NCI-H2171 (cell line): Measurements from ENCODE around the gene SNAPC3.
"Not testable (repeated sequence)": the region's sequence is repeated elsewhere in the genome, so short reads cannot be mapped to it uniquely, and the experiment has no call there.

Experiments
- DNase-seq: peaks from one replicate; lab custom pipeline; 2025; lab: John Stamatoyannopoulos, UW

The SNAPC3 gene

DNA sequence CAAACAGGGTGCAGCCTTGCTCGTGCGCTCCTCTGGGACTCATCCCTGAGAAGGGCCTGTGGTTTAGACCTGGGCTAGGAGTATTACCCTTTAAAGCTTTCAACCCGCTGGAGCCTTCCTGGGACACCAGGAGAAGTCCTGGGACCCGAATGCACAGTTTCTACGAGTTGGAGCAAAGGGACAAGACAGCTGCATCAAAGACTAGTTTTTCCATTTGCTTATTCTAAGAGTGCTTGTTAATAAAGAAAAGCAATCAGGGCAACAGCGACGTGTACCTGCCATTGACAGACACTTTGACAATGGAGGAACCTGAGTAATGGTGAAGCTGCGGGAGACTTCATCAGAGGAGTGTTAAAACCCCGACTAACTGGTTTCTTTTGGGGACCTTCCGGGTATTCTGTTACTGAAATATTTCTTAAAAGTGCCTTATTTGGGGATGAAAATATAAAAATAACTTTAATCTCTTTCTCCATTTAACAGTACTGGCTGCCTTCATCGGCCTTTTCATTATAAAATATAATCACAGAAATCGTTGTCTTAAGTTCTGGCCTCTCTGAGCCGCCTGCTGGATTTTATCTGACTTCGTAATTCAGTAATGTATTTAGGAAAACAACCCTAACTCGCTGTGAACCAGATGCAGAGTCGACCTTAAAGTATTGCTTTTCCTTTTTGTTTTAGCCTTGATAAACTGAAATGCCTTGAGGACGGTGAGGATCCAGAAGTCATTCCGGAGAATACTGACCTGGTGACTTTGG lies 732 bp downstream of the SNAPC3 start:
- no peak for DNase-seq

DNA sequence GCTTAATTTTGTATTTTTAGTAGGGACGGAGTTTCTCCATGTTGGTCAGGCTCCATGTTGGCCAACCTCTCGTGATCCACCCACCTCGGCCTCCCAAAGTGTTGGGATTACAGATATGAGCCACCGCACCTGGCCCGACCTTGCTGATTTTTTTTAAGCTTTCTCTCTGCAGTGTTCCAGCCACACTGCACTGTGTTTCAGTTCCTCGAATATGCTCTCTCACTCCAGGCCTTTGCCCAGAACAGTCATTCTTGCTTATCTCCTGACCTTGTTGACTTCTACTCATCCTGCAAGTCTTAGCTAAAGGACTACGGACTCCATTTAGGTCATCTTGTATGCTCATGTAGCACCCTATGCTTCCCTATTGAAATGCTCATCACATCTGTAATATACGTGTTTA lies 3.3 kb downstream of the SNAPC3 start:
- DNase-seq, result no peak

DNA sequence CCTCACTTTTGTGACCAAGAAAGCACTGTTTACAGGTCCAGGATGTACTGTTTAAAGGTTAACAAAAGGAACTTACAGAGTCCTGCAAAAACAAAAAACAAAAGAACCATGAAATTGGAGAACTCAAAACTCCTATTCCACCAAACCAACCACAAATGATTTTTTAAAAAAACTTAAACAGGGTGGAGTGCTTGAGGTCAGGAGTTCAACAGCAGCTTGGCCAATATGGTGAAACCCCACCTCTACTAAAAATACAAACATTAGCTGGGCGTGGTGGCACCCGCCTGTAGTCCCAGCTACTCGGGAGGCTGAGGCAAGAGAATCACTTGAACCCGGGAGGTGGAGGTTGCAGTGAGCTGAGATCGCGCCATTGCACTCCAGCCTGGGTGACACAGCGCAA lies 5.0 kb downstream of the SNAPC3 start:
- not testable (repeated sequence) for DNase-seq

DNA sequence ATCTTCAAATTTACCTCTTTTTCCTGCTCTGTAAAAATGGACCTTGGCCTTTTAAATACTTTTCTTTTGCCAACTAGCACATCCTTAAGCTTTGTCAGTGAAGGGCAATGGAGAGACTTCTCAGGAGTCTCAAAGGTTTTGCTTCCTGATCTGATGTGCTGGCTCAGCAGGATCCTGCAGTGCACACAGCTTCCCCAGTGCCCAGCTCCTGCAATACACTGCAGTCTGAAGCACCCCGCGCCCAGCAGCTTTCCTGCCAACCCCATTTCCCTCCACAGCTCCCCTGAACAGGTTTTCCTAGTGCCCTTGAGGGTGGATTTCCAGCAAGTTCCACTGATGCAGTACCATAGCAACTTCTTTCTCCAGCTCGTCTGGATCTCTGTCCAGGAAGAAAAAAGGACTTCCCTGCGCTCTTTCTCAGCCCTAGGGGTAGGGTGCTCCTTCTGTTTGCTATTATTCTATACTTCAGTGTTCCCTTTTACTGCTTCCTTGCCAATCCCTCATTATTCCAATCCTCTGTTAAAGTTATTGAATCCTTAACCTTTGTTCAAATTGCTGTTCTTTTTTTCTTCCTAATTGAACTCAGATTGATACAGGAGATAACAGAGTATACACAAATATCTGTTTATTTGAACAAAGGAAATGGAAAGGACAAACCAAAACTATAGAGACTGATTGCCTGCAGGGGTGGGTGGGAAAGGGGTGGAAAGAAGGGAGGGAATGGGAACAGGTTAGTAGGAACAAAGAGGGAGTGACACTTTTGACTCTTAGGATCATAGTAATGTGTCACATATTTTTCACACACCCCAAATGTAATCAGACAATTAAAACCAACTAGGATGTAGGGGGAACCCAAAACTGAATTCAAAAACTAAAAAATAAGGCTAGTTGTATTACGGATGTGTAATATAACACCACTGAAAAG lies 8.5 kb downstream of the SNAPC3 start:
- DNase-seq, result no peak

DNA sequence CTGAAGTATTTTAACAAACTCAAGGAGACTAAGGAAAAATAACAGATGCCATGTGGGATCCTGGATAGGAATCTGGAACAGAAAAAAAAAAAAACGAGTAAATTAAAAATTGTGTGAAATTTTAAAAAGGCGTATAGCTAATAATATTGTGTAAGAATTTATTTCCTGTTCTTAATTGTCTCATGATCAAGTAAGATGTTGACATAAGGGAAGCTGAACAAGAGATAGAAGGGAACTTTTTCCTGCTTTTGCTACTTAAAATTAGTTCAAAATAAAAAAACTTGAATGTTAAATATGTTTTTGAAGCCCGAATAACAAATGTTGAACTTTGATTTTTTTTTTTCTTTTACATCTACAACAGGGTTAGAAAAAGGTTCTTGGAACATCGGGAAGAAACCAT lies 10.5 kb downstream of the SNAPC3 start:
- no peak for DNase-seq

DNA sequence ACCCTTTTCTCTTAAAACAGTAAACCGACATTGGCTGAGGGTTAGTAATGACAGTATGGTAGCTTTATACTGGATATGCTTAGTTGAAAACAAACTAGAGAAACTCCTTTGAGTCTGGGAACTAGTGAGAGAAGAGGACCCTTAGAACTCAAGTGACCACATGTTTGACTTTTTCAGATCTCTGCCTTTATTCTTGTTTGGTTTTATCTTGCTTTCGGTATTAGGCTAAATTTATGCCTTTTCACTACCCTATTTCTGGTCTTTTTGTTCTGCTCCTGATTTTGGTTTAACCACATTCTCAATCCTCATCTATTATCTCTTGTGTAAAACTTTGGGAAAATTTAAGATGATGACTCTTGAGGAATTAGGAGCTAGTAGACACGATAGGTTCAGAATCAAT lies 11.0 kb downstream of the SNAPC3 start:
- DNase-seq, result no peak

DNA sequence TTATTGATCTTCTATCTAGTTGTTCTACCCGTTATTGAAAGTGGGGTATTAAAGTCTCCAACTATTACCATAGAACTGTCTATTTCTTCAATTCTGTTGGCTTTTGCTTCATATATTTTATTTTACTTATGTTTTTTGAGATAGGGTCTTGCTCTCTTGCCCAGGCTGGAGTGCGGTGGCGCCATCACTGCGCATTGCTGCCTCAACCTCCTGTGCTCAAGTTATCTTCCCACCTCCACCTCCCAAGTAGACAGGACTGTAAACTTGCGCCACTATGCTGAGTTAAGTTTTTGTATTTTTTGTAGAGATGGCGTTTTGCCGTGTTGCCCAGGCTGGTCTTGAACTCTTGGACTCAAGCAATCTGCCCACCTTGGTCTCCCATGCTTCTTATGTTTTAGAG lies 16.2 kb downstream of the SNAPC3 start:
- DNase-seq, result no peak

DNA sequence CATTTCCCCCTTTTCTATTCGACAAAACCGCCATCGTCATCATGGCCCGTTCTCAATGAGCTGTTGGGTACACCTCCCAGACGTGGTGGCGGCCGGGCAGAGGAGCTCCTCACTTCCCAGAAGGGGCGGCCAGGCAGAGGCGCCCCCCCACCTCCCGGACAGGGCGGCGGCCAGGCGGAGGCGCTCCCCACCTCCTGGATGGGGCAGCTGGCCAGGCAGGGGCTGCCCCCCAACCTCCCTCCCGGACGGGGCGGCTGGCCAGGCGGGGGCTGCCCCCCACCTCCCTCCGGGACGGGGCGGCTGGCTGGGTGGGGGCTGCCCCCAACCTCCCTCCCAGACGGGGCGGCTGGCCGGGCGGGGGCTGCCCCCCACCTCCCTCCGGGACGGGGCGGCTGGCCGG lies 19.2 kb downstream of the SNAPC3 start:
- DNase-seq, result not testable (repeated sequence)

DNA sequence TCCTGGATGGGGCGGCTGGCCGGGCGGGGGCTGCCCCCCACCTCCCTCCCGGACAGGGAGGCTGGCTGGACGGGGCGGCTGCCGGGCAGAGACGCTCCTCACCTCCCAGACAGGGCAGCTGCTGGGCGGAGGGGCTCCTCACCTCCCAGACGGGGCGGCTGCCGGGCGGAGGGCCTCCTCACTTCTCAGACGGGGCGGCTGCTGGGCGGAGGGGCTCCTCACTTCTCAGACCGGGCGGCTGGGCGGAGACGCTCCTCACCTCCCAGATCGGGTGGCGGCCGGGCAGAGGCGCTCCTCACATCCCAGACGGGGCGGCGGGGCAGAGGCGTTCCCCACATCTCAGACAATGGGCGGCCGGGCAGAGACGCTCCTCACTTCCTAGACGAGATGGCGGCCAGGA lies 19.6 kb downstream of the SNAPC3 start:
- DNase-seq, result not testable (repeated sequence)

DNA sequence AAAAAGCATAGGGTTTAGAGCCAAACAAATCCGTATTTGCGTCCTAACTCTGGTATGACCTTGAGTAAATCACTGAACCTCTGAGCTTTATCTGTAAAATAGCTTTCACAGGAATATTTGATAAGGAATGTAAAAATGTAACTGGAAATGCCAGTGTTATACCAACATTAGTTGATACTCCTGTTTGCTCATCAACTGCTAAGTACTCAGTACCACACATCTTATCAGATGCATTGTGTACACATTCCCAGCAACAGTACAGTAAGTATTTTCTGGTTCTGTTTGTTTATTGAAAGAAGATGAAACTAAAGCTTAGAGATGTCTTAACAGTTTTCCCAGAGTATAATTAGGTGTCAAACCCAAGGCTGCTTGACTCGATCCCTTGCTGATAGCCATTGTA lies 21.5 kb downstream of the SNAPC3 start:
- no peak for DNase-seq

DNA sequence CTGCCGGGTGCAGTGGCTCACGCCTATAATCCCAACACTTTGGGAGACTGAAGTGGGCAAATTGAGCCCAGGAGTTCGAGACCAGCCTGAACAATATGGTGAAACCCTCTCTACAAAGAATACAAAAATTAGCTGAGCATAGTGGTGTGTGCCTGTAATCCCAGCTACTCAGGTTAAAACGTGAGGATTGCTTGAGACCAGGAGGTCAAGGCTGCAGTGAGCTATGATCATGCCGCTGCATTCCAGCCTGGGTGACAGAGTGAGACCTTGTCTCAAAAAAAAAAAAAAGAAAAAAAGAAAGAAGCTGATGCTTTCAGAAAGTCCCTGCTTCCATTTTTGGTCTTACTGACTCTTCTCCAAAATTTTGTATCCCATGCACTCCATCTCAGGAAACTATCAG lies 31.3 kb downstream of the SNAPC3 start:
- no peak for DNase-seq

DNA sequence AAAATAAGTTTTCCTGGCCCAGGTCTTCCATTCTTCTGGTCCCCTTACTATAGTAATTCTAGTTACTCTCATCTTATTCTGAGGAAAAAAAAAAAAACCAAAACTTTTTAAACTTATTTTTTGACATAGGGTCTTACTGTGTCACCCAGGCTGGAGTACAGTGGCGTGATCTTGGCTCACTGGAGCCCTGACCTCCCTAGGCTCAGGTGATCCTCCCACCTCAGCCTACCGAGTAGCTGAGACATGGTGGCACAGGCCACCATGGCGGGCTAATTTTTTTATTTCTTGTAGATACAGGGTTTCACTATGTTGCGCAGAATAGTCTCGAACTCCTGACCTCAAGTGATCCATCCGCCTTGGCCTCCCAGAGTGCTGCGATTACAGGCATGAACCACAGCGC lies 38.4 kb downstream of the SNAPC3 start:
- no peak for DNase-seq

DNA sequence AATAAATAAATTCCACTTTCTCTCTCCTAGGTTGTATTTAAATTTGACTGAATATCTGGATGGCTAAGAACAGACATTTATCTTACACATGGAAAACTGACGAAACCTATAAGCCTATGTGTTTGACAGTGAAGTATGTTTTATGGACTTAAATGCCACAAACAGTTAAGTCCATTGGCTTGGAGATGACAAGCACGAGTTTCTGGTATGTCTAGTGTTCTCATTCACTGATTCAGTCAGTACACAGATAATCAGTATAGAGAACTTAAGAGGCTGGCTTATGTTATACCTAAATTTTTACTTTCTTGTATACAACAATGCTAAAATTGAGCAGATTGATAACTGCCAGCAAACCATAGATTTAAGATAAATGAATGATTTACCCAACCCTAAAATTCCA lies 38.9 kb downstream of the SNAPC3 start:
- no peak for DNase-seq

DNA sequence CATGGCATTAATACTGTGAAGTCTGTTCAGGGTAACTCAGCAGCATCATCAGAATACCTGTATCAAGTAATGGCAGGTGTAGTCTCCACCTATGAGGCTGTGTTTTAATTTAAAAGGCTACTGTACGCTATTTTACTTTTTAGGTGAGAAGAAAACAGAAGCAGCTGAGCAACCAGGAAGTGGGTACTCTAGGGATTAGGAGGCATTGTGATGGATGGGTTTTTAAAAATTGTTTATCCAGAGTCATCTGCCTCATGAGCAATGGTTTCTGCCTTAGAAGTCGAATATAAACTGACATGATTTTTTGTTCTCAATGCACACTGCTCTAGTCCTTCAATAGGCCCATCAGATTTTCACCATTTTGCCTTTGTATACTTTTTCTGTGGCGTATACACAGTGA lies 45.5 kb downstream of the SNAPC3 start:
- no peak for DNase-seq

DNA sequence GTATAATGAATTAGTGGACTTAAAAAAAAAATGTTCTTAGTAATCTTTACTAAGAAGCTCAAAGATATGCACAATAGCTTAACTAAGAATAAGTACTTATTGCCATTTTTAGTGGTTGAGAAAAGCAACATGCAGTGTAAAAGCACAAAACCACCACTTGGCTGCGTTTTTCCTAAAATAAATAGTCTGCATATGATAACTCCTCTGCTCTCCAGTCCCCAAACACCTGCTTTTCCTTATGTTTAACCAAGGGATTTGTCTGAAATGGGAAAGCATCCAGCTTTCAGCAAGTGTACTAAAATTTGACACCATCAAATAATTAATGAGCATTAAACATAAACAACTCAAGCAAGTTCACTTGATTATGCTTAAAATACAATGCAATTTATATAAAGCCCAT lies 46.7 kb downstream of the SNAPC3 start:
- DNase-seq, result no peak

DNA sequence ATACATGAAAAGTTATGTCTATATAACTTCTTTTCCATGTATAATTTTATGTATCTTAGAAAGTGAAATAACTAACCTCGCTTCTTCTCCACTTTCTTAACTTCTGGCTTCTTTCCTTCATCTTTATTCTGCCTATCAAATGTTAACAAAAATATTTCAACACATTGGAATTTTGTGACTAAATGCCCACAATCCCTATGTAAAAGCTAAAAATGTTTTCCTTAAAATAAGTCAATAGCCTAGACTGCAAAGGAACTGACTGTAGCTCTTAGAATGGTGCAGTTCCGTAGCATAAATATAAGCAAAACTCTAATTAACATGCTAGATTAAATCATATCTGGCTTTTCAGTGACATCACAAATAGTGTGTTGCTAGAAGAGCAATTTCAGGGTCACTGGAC lies 47.2 kb downstream of the SNAPC3 start:
- no peak for DNase-seq

DNA sequence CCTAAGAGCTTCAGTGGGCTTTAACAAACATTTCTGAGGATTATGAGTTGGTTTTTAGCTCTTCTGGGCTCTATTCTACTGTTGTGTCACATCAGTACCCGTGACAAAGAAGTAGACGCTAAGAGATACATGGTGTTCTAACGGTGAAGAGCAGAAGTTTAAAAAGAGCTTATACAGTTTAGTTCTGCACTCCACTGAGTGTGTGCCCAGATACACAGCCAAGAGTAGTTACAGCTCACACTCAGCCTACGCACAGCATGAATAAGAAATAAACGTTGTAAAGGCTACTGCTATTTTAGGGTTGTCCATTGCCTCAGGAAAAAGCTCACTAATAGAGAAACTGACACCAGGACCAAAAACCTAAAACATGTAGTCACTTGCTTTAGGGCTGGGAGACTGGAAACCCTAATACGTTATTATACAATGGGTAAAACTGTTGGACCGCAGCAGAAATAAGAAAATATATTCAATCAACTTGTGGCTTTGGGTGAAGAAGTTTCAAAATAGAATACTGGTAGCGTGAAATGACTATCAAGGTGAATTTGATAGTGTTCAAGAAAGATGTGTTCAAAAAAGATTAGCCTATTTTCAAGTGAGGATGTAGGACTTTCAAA lies 53.4 kb downstream of the SNAPC3 start:
- no peak for DNase-seq

DNA sequence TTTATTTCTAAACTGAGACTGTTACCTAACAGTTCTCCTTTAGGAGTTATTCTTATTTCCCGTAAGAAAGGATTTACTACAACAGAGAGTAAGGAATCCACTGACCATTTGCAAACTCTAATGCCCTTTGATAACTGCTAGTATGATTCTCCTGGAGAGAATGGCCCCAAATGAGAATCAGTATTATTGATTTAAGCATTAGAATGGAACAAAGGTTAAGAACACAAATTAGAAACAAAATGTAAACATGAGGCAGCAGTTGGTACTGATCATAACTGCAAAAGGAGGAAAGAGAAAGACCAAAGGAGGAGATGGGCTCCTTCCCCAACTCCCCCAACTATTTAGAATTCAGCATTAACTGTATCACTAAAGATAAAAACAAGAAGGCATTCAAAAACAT lies 57.4 kb downstream of the SNAPC3 start:
- DNase-seq, result no peak

DNA sequence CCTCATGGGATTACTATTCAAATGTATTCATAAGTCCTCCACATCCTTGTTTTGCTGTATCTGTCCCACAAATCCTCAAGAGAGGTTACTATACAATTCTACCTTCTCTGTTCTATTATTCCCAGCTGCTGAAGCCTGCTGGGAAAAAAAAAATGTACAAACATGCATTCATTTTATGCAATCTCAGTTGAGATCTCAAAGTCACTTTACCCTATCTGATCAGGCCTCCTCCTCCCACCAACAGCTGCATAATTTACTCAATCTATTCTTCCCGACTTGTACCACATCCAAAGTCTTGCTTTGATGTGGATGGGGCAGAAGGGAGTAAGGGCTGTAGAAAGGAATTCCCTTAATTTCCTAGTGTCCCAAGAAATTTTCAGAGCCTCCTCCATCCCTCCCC lies 59.5 kb downstream of the SNAPC3 start:
- no peak for DNase-seq

DNA sequence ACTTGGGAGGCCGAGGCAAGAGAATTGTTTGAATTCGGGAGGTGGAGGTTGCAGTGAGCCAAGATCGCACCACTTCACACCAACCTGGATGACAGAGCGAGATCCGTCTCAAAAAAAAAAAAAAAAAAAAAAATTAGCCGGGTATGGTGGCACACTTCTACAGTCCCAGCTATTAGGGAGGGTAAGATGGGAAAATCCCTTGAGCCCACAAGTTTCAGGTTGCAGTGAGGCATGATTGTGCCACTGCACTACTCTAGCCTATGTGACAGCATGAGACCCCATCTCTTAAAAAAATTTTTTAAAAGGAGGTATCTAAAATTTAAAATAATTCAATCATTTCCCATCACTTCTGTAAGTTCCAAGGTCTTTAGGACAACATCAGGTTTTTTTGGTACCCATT lies 62.1 kb downstream of the SNAPC3 start:
- no peak for DNase-seq

DNA sequence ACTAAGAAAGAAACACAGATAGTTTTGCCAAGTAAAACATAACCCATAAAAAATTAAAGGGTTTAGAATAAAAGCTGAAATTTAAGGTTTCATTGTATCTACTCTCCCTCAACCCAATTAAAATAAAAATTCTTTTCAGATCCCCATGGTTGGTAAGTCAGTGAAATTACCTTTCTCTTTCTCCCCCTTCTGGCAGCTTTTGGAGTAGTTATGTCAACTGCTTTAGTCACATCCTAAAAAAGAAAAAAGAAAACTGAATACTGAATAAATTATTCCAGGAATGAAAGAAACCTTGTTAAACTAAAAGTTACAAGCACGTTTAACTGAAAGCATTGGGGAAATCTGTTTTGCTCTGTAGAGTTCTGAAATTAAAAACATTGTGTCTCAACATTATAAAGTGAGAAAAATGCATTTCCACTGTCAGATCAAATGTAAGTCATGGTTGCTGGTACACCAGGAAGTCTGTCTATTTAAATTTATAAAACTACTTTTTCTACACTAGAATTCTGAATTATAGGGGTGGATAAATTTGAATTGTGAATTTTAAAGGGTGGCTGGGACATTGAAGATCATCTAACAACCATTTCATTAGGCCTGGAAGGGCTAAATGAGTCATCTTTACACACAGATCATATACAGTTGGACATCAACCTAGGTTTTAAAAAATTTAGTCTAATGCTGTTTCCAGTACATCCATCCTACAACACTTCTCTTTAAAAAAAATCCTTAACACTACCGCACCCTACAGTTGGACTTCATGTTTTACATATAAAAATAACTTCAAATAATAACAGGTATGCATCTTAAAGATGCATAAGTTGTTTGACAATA lies 63.4 kb downstream of the SNAPC3 start:
- no peak for DNase-seq

DNA sequence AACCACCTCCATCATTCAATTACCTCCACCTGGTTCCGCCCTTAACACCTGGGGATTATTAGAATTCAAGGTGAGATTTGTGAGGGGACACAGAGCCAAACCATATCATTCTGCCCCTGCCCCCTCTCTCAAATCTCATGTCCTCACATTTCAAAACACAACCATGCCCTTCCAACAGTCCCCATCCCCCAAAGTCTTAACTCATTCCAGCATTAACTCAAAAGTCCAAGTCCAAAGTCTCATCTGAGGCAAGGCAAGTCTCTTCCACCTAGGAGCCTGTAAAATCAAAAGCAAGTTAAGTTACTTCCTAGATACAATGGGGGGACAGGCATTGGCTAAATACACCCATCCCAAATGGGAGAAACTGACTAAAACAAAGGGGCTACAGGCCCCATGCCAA lies 69.3 kb downstream of the SNAPC3 start:
- DNase-seq, result no peak
